AG09309 (cell line): ENCODE data around the gene ZNF423.

Experiments used
- DNase-seq: peaks from one replicate; pipeline ENCODE4 v3.0.0-alpha.2; 2010; ENCODE audit warnings: low read depth
- H3K4me3 ChIP-seq: 2 replicates; pipeline ENCODE4 v1.5.1; 2011; ENCODE audit warnings: mild to moderate bottlenecking, low read depth, low read length, moderate library complexity; ENCODE audit not compliant: control insufficient read depth
- TF ChIP-seq, protein P1 (sequence below): IDR thresholded peaks from 2 replicates; pipeline ENCODE4 v1.5.1; 2011; ENCODE audit warnings: mild to moderate bottlenecking, low read depth, low read length, inconsistent platforms; ENCODE audit not compliant: insufficient read depth, control insufficient read depth; ENCODE audit errors: missing control alignments

The ZNF423 gene

DNA sequence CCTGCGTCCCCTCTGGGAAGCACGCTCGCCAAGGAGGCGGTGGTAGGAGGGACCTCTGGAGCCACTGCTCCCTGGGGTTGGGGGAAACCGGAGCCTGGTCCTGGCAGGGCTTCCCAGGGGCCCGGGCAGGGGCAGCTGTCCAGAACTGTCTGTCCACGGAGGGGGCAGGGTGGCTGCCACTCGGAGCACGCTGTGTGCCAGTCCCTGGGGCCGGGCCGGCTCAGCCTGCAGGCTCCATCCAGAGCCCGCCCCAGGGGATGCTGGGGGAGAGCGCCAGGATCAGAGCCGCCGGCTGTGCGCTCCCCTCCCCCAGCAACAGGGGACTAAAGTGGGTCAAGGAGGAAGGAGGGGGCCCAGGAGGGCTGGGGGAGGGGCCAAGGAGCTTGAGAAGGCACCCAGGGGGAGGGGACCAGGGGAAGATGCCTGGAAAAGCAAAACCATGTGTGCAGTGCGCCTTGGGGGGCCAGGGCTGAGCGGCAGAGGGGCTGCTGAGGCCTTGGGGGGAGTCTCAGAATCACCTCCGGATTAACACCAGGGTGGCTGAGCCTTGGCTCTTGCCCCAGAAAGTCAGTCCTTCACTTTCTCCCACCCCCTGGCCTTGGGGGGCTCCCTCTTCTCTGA is 21.3 kb downstream of the ZNF423 start:
- H3K4me3 ChIP-seq = no peak overlapping the region
- DNase-seq = no peak

DNA sequence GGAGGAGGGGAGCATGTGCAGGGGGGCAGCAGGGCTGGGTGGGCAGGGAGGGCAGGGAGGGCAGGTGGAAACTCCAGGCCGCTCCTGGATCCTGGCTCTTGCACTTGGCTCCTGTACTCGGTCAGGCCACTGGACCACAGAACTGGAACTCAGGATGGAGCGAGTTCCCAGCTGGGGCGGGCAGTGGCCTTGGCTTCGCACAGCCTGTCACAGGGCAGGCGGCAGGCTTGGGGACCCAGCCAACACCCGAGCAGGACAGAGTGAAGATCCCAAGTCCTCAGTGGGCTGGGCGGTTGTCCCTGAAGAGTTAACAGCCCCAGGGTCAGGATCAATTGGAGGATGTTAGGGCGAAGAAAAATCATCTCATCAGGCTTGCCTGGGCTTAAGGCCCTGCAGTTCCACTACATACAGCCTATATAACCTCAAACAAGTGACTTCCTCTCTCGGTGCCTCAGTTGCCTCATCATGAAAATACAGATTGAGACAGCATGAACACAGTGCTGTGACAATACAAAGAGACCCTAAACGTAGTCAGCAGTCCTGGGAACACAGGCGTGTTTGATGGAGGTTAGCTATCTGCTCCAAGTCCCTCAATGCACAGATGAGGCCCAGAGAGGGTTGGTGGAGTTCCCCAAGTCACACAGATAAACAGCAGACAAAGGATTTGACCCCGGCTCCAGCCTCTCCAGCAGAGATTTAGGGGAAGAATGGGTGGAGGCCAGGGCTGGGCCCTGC is 21.9 kb downstream of the ZNF423 start:
- no peak overlapping the region for H3K4me3 ChIP-seq
- TF ChIP-seq, protein P1, sequence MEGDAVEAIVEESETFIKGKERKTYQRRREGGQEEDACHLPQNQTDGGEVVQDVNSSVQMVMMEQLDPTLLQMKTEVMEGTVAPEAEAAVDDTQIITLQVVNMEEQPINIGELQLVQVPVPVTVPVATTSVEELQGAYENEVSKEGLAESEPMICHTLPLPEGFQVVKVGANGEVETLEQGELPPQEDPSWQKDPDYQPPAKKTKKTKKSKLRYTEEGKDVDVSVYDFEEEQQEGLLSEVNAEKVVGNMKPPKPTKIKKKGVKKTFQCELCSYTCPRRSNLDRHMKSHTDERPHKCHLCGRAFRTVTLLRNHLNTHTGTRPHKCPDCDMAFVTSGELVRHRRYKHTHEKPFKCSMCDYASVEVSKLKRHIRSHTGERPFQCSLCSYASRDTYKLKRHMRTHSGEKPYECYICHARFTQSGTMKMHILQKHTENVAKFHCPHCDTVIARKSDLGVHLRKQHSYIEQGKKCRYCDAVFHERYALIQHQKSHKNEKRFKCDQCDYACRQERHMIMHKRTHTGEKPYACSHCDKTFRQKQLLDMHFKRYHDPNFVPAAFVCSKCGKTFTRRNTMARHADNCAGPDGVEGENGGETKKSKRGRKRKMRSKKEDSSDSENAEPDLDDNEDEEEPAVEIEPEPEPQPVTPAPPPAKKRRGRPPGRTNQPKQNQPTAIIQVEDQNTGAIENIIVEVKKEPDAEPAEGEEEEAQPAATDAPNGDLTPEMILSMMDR = no peak
- DNase-seq = no peak

More for the DNA sequence above, 21.3 kb downstream of the ZNF423 start:
- TF ChIP-seq, protein P1 = no peak

DNA sequence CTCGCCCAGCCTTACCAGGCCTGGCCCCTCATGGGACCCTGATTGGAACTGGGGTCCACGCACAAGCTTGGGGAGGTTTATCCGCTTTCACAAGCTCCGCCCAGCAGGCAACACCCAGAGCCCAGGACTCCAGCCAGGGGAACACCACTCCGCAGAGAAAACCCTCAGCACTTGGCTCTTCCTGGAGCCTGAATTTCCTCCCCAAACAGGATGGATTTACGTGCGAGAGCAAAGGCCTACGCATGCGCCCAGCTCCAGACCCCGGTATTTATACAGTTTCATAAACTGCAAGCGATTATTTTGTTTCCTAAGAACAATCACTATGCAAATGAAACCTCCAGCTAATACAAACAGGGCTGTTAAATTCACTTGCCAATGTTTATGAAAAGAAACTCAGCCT is 22.8 kb downstream of the ZNF423 start:
- DNase-seq = no peak
- no peak overlapping the region for H3K4me3 ChIP-seq

DNA sequence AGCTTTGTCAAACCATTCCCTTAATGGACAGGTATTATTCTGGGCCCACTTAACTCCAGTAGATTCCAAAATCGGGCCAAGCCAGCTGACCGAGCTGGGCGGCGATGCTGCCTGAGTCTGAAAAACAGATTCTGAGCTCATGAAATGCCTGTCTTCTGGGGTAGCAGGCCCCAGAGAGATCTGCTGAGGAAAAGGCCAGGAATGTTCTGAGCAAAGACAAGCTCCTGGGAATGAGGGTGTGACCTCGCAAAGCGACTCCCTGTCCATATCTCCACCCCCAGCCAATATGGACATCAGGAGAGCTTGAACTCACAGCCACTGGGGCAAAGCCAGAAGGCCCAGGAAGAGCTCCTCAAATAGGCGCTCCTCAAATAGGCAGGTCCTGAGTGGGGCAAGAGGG is 23.7 kb downstream of the ZNF423 start:
- H3K4me3 ChIP-seq = no peak overlapping the region
- TF ChIP-seq, protein P1 = no peak
- DNase-seq = no peak

More for the DNA sequence above, 22.8 kb downstream of the ZNF423 start:
- TF ChIP-seq, protein P1 = no peak

DNA sequence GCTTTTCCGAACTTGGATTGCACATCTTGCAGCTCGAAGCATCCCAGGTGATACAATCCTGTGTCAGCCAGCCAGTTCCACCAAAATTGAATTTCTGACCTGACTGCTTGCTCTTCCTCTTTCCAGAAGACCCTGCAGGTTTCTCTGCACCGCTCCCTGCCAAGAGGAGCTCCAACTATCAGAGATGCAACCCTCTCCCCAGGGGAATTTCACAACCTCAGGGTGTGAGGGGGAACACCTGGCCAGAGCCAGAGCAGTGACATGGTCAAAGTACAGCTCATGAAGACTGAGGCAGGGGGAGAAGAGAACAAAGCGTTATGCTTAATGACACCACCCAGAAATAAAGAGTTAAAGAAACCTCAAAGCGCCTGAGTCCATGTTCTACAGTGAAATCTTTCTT is 25.0 kb downstream of the ZNF423 start:
- DNase-seq = no peak
- TF ChIP-seq, protein P1 = no peak
- no peak overlapping the region for H3K4me3 ChIP-seq

DNA sequence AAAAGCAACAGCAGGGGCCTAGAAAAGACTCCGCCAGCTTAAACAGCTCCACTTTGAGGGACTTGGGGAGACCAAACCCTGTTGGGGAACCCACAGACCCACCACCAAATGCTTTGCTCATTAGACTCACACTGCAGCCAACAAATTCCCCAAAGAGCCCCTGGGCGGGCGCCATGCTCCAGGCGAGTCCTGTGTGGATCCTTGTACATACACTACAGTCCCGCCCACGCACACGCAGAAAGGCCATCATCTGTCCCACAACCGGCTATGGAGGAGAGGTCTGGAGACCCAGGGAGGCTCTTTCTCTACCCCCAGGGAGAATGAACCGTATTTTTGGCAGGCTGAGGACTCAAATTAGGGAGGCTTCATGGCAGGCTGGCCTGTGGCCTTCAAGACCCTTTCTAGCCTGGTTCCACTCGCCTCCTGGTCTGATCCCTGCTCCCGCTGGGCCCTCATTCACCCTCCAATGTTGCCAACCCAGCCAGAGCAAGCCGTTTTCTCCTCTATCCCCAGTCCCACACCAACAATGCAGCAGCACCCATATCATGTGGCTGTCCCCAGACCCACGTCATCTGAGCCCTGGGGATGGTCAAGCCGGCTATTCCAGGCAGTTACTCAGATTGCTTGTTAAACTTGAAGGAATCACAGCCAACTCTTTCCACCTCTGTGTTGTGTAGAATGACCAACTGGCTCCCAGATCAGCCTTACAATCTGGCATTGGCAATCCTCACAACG is 27.2 kb downstream of the ZNF423 start:
- no peak overlapping the region for H3K4me3 ChIP-seq
- DNase-seq = no peak
- TF ChIP-seq, protein P1 = no peak
